ENCODE measurements around the gene MCAM.

MCAM gene

GRCh38 chr11:119262668-119263351 lies 54.1 kb downstream of the MCAM start:
- peak; percentile 18 for DNase-seq (ENCODE audit: low read depth)

GRCh38 chr11:119258983-119259382 lies 57.9 kb downstream of the MCAM start:
- DNase-seq (ENCODE audit: low read depth) = no peak

All from HS-5 (cell line).